Body of pancreas (tissue), 4 donors: ENCODE data around the gene CACNA2D3. TPM values are rescaled to one million over a fixed set of nuclear protein-coding genes. Genes with fewer than 3 reads are reported as not detected.

ENCODE experiments used
- ATAC-seq: fragments of 150-250 bp; one replicate; pipeline ENCODE4 v1.9.1; 2016
- DNase-seq, 4 donors: peaks; one replicate each; pipeline ENCODE4 v3.0.0-alpha.2; 2019
- H3K27ac ChIP-seq, 4 donors: fragments of 200-600 bp; sonication (generic); 1 replicate in 3 of 4; 2 replicates in 1 of 4; pipeline versions ENCODE4 v1.5.1 to v1.6.1; 2016 to 2019; ENCODE audit warnings: mild to moderate bottlenecking in 1 of 4, mixed read lengths in 1 of 4, moderate library complexity in 1 of 4
- H3K27me3 ChIP-seq, 2 donors: fragments of 200-600 bp; sonication (generic); one replicate each; pipeline ENCODE4 v1.6.0; 2016; ENCODE audit warnings: mild to moderate bottlenecking in 1 of 2
- H3K36me3 ChIP-seq, 2 donors: fragments of 200-600 bp; sonication (generic); replicated peaks in 1 of 2; 2 replicates each; pipeline ENCODE4 v1.5.1; 2016; ENCODE audit warnings: low read depth in 2 of 2; ENCODE audit not compliant: insufficient read depth in 1 of 2
- H3K4me1 ChIP-seq: fragments of 200-600 bp; sonication (generic); one replicate; pipeline ENCODE4 v1.6.0; 2016
- H3K4me3 ChIP-seq, 2 donors: fragments of 200-600 bp; sonication (generic); 1 replicate in 1 of 2; 2 replicates in 1 of 2; pipeline ENCODE4 v1.5.1; 2016 to 2019
- H3K9me3 ChIP-seq, 3 donors: fragments of 200-600 bp; sonication (generic); 1 replicate in 2 of 3; 2 replicates in 1 of 3; pipeline ENCODE4 v1.5.1; 2016
- POLR2A ChIP-seq, 3 donors: fragments of 450-650 bp; IDR thresholded peaks; one replicate each; pipeline ENCODE4 v1.6.1; 2016; ENCODE audit warnings: antibody characterized with exemption in 3 of 3, mild to moderate bottlenecking in 2 of 3
- WGBS, 2 donors: methylation state at CpG; one replicate each; pipeline ENCODE4 v1.1.5; 2017; 5-methylcytosine and 5-hydroxymethylcytosine counted together
- intact Hi-C: fragments of 100-400 bp; cut with DNase I; formaldehyde crosslinking; loops from one replicate; pipeline ENCODE4 v1.15.1; 2023
- total RNA-seq, 2 donors: library from RNA; depleted of rRNA; stranded (reverse); fragments of >200 nt; gene quantifications; one replicate each; pipeline ENCODE4 v1.1.0, GENCODE V29; 2016
- TF ChIP-seq, protein P1 (sequence below), 7 experiments: fragments of 450-650 bp in 4 of 7; fragments of 200-600 bp in 3 of 7; sonication (generic) in 3 of 7; IDR thresholded peaks; one replicate each; pipeline ENCODE4 v1.5.1; 2016 to 2019; ENCODE audit warnings: antibody characterized with exemption in 7 of 7

The CACNA2D3 gene
- total RNA-seq, 2 donors from 2014 or later, result not detected

DNA sequence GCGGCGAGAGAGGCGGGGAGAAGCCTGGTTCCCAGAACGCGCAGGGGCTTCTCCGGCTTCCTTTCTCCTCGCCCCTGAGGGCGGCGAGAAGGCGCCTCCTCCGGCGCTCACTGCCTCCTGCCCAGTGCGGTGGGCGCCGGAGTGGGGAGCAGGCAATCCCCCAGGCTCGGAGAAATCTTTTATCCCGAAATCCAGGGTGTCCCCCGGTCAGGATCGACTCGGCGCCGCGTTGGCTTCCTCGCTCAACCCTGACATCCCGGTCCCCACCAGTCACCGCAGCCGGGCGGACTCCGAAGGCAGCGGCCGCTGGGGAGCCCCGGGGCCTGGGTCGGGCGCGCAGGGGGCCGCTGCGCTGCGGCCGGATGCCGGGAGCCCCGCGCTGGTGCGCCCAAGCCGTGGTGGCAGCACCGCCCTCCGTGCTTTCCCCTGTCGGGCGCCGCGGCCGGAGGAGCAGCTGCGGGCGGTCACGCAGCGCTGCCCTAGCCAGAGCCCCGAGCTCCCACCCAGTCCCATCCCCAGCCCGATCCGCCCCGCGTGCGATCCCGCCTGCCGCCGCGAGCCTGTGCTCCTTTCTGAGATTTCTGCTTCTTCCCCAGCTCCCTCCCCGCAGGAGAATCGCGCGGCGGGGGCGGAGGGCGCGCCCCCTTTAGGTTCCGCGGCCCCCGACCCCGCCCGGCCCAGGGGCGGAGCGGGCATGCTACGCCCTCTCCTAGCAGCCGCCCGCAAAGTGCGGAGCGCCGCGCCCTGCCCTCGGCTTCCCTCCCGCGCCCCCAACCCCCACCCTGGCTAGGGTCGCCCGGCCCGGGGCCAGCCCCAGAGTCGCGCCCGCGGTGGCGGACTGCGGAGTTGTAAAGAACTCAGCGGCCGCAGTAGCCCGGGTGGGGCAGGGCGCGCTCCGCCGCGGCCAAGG is 683 bp upstream of the CACNA2D3 start:
- DNase-seq, result no peak
- ATAC-seq, result peak; percentile 52
- TF ChIP-seq, protein P1, sequence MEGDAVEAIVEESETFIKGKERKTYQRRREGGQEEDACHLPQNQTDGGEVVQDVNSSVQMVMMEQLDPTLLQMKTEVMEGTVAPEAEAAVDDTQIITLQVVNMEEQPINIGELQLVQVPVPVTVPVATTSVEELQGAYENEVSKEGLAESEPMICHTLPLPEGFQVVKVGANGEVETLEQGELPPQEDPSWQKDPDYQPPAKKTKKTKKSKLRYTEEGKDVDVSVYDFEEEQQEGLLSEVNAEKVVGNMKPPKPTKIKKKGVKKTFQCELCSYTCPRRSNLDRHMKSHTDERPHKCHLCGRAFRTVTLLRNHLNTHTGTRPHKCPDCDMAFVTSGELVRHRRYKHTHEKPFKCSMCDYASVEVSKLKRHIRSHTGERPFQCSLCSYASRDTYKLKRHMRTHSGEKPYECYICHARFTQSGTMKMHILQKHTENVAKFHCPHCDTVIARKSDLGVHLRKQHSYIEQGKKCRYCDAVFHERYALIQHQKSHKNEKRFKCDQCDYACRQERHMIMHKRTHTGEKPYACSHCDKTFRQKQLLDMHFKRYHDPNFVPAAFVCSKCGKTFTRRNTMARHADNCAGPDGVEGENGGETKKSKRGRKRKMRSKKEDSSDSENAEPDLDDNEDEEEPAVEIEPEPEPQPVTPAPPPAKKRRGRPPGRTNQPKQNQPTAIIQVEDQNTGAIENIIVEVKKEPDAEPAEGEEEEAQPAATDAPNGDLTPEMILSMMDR (IDR thresholded peaks at IDR 0.05), result no peak
- no peak for TF ChIP-seq POLR2A (IDR thresholded peaks at IDR 0.05)
- peak overlapping the region in 1 of 2 donors; percentile 8 for H3K4me3 ChIP-seq
- peaks cover 26% of the 10 kb centered on the region for H3K4me1 ChIP-seq
- H3K27ac ChIP-seq, result no peak overlapping the region
- 0 to 1% methylated on average over 2 to 91 of the region's 107 CpGs for WGBS, 2 donors
- peaks cover 5 to 26% of the 10 kb centered on the region in 2 donors for H3K27me3 ChIP-seq
- no peaks in the 10 kb centered on the region for H3K9me3 ChIP-seq
- H3K36me3 ChIP-seq, result no peaks in the 10 kb centered on the region
- intact Hi-C loops, result no loop called here

DNA sequence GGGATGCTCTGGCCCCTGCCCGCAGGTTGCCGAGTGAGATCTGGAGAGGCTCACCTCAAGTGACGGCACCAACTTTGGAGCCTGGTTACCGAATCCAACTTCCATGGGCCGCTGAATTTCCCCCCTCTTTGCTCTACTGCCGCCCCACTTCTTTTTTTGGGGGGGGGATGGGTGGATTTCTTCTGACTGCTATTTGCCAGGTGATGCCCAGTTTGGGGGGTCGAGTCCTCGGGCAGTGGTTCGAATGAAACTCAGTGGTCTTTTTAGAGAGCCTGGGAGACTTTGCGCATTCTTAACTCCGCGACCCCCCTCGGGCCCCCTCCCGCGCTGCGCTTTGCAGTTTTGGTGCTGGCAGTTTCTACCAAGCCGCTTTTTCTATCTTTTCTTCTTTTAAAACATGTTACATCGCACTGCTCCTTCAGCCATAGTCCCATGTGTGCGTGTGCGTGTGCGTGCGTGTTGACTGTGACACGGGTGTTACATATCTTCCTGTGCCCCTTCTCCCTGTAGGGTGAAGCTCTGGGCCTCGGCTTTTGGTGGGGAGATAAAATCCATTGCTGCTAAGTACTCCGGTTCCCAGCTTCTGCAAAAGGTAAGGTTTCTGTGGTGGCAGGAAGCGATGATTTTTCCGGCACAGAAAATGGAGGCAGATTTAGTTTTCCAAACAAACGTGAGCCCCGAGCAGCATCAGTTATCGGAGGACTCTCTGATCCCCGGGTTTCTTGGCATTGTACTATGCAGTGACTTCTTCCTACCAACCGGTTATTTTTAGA is 837 bp downstream of the CACNA2D3 start:
- Histone ChIP-seq H3K27me3 (peaks cover 5 to 26% of the 10 kb centered on the region in 2 donors), H3K9me3 (no peaks in the 10 kb centered on the region), H3K27ac (no peak overlapping the region), H3K4me1 (peaks cover 26% of the 10 kb centered on the region), H3K4me3 (no peak overlapping the region), H3K36me3 (no peaks in the 10 kb centered on the region)
- DNase-seq, result no peak
- no peak for ATAC-seq
- no peak for TF ChIP-seq POLR2A (IDR thresholded peaks at IDR 0.05)
- TF ChIP-seq, protein P1 (IDR thresholded peaks at IDR 0.05), result no peak
- intact Hi-C loops, result no loop called here
- WGBS, 2 donors, result 5 to 6% methylated on average over 26 to 30 of the region's 32 CpGs

DNA sequence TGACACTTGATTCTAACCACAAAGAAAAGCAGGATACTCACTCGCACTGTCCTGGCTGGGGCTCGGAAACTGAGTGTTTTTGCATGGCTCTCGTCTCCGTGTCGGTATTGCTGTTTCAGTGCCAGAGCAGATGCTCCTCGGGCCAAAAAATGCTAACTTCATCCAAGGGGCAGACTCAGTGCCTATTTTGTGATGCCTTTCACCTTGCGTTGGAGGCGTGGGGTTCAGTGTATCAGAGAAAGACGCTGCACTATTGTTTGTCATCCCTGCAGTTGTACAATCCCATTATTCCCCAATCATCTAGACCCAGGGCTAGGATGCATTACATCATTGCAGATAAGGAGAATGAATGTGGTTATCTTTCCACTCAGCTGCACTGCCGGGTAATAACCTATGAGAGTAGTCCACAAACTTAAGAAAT is 1.4 kb downstream of the CACNA2D3 start:
- intact Hi-C loops, result no loop called here
- 8 to 10% methylated on average over 10 of the region's 10 CpGs for WGBS, 2 donors
- Histone ChIP-seq H3K4me1 (peaks cover 26% of the 10 kb centered on the region), H3K36me3 (no peaks in the 10 kb centered on the region), H3K27me3 (peaks cover 5 to 21% of the 10 kb centered on the region in 2 donors), H3K9me3 (no peaks in the 10 kb centered on the region), H3K4me3 (no peak overlapping the region), H3K27ac (no peak overlapping the region)
- TF ChIP-seq, protein P1 (IDR thresholded peaks at IDR 0.05), result no peak
- no peak for TF ChIP-seq POLR2A (IDR thresholded peaks at IDR 0.05)
- DNase-seq (no peak), ATAC-seq (no peak)

GRCh38 chr3:54125300-54125699 is 2.9 kb downstream of the CACNA2D3 start:
- H3K36me3 ChIP-seq, result no peaks in the 10 kb centered on the region
- ATAC-seq, result no peak
- no peak for DNase-seq
- H3K4me3 ChIP-seq, result no peak overlapping the region
- H3K27me3 ChIP-seq, result peaks cover 5 to 15% of the 10 kb centered on the region in 2 donors
- H3K9me3 ChIP-seq, result no peaks in the 10 kb centered on the region
- TF ChIP-seq POLR2A (IDR thresholded peaks at IDR 0.05), result no peak
- TF ChIP-seq, protein P1 (IDR thresholded peaks at IDR 0.05), result no peak
- H3K4me1 ChIP-seq, result peaks cover 26% of the 10 kb centered on the region
- intact Hi-C loops, result no loop called here
- 30 to 32% methylated on average over 4 of the region's 4 CpGs for WGBS, 2 donors
- no peak overlapping the region for H3K27ac ChIP-seq
